Measurements from ENCODE around the gene B3GNT3.
"Not testable (repeated sequence)": the region's sequence is repeated elsewhere in the genome, so short reads cannot be mapped to it uniquely, and the experiment has no call there.

B3GNT3 gene

DNA sequence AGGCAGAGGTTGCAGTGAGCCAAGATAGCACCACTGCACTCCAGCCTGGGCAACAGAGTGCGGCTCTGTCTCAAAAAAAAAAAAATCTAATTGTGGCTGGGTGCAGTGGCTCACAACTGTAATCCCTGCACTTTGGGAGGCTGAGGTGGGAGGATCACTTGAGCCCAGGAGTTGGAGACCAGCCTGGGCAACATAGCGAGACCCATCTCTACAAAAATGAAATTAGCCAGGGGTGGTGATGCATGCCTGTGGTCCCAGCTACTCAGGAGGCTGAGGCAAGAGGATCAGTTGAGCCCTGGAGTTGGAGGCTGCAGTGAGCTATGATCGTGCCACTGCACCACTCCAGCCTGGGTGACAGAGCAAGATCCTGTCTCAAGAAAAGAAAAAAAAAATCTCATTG, 3.7 kb downstream of the B3GNT3 start:
- not testable (repeated sequence) for DNase-seq

DNA sequence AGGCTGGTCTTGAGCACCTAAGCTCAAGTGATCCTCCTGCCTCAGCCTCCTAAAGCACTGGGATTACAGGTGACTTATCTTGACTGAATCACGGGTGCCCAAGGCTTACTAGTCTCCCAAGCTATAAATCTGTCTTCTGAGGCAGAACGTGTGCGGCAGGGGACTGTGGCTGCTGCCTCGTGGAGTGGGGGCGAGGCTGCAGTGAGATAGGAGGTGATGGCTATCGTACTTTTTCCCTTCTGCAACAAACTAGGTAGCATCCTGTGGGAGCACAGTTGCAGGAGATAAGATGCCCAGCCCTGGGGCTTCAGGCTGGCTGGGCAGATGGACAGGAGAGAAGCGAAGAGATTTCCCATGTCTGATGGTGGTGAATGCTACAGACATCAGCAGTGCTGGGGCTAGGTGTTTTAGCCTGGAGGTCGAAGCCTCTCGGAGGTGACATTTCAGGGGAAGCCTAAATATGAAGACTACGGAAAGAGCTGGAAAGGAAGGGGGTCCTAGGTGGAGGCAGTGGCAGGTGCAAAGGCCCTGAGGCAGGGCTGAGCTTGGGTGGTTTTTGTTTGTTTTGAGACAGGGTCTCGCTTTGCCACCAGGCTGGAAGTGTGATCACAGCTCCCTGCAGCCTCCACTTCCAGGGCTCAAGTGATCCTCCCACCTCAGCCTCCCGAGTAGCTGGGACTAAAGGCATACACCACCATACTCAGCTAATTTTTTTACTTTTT, 7.4 kb downstream of the B3GNT3 start:
- DNase-seq, result no peak

DNA sequence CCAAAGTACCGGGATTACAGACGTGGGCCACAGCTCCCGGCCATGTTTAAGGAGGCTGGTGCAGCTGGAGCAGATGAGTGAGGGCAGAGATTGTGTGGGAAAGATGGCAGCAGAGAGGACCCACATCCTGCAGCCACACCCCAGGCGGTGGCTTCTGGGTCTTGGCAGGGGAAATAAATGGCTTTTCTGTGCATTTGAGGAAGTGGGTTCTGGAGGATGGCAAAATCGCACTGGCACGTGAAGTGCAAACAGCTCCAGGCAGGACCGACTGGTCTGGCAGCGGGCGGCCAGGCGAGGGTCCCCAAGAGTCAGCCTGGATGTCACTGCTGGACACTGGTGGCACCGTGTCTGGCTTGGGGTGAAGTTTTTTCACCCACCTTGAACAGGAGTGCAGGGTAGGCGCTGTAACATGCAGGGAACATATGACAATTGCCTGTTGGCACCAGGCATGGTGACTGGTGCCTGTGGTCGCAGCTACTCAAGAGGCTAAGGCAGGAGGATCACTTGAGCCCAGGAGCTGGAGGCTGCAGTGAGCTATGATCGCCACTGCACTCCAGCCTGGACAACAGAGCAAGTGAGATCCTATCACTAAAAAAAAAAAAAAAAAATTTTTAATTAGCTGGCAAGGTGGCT, 8.4 kb downstream of the B3GNT3 start:
- peak; percentile 55 for DNase-seq

DNA sequence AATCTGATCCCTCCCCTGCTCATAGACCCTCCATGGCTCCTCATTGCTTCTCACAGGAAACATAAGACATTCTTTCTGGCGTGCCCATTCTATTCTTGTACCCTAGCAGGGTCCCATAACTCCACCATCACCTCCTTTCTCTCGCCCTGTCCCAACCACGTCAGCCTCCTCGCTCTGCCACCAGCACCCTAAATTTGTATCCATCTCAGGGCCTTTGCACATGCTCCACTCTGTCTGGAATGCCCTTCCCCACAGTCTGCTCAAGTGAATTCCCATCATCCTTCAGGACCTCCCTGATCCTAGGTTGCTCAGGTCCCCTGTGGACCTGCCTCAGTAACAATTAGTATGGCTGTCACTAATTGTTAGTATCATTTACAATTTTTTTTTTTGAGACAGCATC, 10.5 kb downstream of the B3GNT3 start:
- DNase-seq, result no peak

DNA sequence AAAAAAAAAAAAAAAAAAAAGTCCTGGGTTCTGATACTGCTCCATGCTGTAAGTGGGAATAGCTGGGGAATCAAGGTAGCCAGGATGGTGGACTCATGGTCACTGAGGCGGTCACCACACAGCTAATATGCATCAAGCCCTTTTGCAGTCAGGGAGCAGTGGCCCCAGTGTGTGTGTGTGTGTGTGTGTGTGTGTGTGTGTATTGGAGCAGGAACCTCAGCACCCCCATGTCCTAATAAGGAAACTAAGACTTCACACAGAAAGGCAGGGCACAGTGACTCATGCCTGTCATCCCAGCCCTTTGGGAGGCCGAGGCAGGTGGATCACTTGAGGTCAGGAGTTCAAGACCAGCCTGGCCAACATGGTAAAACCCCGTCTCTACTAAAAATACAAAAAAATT, 12.0 kb downstream of the B3GNT3 start:
- no peak for DNase-seq

DNA sequence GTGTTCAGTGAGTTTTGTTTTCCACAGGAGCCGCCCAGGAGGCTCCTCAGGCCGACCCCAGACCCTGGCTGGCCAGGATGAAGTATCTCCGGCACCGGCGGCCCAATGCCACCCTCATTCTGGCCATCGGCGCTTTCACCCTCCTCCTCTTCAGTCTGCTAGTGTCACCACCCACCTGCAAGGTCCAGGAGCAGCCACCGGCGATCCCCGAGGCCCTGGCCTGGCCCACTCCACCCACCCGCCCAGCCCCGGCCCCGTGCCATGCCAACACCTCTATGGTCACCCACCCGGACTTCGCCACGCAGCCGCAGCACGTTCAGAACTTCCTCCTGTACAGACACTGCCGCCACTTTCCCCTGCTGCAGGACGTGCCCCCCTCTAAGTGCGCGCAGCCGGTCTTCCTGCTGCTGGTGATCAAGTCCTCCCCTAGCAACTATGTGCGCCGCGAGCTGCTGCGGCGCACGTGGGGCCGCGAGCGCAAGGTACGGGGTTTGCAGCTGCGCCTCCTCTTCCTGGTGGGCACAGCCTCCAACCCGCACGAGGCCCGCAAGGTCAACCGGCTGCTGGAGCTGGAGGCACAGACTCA, 12.9 kb downstream of the B3GNT3 start:
- DNase-seq, result no peak

DNA sequence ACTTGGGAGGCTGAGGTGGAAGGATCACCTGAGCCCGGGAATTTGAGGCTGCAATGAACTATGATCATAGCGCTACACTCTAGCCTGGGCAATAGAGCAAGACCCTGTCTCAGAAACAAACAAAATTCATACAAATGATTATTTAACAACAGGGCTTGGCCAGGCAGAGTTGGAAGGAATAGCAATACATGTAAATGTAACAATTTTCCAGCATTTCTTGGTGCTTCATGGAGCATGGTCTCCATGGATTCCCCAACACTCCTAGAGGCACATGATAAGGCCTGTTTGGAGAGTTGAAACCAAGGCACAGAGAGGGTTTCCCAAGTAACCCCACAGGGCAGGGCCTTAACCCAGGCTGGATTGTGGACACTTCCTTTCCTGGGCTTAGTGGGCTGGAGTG, 16.2 kb downstream of the B3GNT3 start:
- DNase-seq, result no peak

DNA sequence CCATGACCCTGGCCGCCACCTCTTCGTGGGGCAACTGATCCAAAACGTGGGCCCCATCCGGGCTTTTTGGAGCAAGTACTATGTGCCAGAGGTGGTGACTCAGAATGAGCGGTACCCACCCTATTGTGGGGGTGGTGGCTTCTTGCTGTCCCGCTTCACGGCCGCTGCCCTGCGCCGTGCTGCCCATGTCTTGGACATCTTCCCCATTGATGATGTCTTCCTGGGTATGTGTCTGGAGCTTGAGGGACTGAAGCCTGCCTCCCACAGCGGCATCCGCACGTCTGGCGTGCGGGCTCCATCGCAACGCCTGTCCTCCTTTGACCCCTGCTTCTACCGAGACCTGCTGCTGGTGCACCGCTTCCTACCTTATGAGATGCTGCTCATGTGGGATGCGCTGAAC, 16.7 kb downstream of the B3GNT3 start:
- no peak for DNase-seq

DNA sequence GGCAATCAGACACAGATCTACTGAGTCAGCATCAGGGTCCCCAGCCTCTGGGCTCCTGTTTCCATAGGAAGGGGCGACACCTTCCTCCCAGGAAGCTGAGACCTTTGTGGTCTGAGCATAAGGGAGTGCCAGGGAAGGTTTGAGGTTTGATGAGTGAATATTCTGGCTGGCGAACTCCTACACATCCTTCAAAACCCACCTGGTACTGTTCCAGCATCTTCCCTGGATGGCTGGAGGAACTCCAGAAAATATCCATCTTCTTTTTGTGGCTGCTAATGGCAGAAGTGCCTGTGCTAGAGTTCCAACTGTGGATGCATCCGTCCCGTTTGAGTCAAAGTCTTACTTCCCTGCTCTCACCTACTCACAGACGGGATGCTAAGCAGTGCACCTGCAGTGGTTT, 17.2 kb downstream of the B3GNT3 start:
- no peak for DNase-seq

DNA sequence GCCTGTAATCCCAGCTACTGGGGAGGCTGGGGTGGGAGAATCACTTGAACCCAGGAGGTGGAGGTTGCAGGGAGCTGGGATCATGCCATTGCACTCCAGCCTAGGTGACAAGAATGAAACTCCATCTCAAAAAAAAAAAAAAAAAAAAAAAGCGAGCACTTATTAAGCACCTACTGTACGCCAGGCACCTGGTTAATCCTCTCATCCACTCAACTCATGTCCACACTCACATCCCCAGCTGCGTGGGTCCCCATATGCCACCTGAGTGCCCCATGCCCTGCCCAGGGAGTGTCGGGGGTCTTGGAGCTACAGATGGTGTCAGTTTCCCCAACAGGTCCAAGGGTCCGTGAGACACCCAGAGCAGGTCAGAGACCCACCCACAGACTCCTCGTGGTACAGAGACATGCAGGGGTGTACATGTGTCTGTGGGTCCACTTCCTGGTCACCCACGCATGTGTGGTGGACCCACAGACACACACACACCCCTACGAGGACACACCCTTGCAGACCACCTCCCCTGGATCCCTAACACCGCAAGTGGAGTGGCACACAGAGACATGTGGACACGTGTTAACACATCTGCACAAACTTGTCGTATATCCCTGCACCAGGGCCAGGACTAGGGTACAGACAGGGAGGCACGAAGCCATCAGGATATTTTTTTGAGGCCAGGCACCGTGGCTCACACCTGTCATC, 22.9 kb downstream of the B3GNT3 start:
- no peak for DNase-seq

DNA sequence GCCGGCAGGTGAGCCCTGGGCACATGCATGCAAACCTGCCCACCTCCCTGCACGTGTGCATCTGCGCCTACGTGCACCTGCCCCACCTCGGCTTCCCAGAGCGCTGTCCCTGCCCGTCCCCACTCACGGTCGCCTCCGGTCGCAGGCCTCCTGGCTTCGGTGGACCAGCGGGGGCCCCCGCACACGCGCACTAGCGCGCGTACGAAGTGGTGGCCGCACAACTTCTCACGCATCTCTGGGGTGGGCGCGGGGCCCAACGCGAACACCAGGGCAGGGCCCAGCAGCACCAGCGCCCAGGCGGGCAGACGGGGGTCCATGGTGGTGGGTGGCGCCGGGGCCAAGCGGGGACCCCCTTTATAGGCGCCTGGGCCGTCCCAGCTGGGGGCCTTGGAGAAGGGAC, 26.3 kb downstream of the B3GNT3 start, which contains the start of gene INSL3:
INSL3 (minus strand) TSS at position 330 of the 400 bp plus-strand sequence; CDS start at position 317, 13 bp downstream.
- no peak for DNase-seq

DNA sequence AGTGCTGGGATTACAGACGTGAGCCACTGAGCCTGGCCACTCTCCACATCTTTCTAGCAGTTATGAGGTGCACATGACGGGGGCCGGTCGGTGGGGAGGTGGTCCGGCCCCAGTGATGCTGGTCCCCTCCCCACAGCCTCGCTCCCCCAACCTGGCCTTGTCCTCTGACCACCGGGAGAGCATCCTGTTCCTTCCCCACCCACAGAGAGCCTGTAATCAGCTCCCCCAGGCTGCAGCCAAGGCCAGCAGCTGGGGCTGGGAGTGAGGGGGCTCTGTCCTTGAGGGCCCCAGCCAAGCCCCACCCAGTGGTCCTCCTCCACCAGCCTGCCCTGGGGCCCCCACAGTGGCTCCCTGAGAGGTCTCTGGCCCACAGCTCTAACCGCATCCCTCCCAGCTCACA, 29.4 kb downstream of the B3GNT3 start:
- no peak for DNase-seq

DNA sequence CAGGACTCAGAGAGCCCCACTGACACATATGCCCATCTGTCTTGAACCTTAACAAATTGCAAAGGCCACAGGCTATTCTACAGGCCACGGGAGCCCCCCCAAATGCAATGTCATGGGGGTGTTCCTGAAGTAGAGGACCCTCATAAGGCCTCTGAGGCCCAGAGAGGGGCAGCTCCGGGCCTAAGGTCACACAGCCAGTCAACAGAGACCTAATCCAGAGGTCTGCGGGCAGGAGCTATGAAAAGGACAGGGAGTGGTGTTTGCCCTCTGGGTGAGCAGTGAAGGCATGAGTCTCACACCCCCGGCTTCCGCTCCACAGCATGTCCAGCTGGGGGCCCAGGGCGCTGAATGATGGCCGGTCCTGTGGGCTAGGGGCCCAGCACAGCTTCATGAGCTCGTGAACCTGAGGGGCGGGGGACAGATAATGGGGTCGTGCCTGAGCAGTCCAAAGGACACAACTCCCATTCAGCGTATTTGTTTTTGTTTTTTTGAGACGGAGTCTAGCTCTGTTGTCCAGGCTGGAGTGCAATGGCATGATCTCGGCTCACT, 31.6 kb downstream of the B3GNT3 start:
- DNase-seq, result no peak

DNA sequence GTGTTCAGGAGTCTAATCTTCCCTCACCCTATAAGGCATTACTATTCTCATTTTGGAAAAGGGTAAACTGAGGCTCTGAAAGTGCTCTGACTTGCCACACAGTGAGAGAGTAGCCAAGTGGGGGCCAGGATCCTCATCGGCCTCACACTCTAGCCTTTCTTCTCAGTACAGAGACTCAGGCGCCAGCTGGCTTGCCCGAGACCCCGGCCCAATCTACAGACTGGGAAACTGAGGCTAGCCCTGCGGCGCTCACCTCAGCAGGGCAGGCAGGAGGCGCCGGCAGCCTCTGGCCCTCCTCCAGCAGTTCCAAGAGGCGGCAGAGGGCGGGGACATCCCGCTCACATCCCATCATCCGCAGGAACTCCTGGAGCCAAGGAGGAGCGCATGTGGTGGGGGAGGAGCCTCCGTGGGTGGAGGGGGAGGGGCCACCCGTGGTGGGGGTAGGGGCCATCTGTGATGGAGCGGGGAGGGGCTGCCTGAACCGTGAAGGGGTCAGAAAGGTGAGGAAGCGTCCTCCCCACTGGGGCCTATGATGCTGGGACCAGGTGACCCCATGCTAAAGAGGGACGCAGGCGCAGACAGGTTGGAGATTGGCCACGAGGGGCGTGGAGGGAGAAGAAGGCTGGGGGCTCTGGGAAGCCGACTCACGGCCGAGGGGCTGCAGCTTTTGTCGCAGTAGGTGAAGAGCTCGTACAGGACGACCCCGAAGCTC, 35.1 kb downstream of the B3GNT3 start:
- no peak for DNase-seq

DNA sequence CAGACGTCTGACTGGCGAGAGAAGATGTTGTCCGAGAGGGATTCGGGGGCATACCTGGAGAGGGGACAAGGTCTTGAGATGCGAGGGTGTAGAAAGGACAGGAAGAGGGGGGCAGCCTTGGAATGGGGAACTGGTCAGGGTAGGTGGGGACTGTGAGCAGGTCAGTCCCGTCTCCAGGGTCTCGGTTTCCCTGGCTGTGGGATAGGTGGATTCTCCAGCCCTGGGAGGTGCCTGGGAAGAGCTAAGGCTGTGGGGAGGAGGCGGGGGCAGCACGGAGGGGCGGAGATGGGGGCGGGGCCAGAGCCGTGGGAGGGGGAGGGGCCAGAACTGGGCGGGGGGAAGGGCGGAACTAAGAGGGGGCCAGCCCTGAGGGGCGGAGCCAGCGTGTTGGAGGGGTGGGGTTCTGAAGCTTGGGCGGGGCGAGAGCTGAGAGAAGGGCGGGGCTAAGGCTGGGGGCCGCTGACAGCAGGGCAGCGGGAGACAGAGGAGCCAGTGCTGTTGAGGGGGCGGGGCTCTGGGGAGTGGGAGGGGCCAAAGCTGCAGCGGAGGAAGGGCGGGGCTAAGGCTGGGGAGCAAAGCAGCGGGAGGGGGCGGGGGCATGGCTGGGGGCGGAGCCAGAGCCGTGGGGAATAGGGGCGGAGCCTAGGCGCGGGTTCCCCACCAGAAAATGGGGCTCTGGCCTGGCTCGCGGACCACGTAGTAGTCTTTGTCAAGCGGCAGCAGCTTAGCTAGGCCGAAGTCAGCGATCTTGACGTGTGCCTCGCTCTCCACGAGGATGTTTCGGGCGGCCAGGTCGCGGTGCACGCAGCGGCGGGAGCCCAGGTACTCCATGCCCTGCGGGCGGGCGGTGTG, 35.9 kb downstream of the B3GNT3 start:
- DNase-seq, result no peak

DNA sequence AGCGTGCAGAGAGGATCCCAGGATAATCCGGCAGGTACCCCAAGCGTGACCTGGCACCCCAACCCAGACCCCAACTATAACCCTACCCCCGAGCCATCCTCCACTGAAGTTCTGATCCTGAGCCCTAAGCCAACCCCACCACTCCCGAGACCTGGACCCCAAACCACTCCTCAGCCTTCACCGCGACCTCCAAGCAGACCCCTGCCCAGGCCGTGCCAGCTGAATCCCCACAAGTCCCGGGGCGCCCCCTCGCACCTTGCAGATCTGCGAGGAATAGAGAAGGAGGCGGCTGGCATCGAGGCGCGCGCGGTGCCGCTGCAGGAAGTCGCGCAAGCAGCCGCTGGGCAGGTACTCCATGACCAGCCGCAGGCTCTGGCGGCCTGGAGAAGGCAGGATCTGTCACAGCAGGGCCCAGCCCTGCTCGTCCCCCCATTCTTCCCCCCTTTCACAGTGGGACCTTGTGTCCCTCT, 36.5 kb downstream of the B3GNT3 start:
- DNase-seq, result no peak

DNA sequence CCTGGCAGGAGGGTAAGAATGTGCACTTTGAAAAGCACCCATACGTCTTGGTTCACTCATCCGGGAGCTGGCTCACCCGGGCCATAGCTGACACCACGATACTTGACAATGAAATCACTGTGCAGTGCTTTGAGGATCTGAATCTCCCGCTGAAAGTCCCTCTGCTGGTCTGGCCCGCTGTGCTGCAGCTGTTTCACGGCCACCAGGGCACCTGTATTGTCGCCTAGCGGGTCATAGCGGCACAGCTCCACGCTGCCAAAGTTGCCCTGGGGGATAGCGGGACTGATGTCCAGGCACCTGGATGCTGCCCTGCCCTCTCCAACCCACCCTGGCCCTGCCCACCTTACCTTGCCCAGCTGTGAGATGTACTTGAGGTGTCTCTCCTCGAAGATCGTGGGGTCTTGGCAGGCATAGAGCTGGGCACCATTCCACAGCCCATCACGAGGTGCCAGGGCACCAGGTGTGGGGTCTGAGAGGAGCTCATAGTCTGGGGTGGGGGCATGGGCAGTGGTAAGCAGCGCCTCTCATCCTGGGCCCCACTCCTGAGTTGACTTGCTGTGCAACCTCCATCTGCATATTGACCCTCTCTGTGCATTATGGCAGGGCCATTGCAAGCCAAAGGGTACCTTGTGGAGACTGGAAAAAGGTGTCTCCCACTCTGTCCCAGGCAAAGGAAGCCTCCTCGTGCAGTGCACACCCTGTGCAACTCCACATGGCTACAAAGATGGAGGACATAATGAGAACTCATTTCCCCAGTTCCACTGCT, 37.7 kb downstream of the B3GNT3 start:
- no peak for DNase-seq

DNA sequence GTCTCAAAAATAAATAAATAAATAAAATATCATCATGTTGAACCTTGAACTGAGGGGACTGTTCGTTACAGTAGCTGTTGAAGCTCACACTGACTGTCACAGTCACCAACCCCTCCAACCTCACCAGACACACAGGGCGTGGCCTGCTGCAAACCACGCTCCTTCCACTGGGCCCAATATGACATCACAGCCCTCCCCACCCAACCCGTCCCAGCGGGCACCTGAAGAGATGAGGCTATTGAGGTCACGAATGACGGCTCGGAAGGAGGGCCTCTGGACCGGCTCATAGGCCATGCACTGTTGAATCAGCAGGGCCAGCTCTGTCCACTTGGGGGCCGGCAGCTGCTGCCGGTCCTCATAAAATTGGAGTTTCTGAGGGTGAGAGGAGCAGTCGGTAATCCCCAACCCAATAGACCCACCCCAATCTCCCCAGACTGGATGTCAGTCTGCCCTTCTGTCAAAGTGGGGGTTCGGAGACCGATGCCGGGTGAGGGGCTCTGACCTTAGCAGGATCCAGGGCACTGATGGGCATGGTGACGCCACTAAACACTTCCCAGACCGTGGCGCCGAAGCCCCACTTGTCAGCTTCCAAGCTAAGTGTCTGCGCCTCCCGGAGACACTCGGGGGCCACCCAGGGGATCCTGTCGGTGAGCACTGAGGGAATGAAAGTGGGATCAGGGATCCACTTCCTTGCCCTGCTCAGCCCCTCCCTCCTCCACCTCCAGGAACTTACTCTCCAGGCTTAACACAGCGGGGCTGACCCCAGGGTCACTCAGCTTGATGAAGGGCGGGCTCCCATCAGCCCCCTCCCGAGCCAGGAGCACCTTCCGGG, 39.6 kb downstream of the B3GNT3 start:
- DNase-seq, result no peak

DNA sequence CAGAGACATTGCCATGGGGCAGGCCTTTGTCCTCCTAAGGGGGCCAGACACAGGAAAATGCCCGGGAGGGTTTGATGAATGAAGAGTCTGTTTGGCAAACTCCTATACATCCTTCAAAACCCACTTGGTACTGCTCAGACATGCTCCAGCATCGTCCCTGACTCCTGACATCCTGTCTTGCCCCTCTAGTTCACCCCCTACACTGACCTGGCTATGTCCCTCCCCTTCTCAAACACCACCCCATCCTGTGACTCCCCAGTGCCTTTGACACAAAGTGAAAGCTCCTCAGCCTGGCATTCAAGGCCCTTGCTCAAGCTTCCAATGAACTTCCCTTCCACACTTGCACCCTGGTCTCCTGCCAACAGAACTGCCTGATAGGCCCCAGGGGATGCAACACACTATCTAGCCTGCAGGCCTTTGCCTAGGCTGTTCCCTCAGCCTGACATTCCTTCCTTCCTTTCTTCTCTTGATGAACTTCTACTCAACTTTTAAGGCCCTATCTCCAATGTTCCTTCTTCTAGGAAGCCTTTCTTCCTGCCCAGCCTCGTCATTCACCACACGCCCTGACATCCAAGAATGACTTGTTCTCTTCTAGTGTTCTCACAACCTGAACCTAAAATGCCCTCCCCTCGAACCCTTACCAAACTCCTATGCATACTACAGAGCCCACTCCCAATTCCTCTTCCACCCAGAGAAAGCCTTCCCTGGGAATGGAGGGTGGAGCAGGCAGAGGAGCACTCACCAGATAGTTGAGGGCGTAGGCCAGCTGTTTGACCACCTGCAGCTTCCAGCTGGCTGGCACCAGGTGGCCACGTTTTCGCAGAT, 40.5 kb downstream of the B3GNT3 start:
- no peak for DNase-seq
